A549 (cell line): Measurements from ENCODE around the gene CD37. TPM values are rescaled to one million over a fixed set of nuclear protein-coding genes. Genes with fewer than 3 reads are reported as not detected.
"Not testable (repeated sequence)": the region's sequence is repeated elsewhere in the genome, so short reads cannot be mapped to it uniquely, and the experiment has no call there.

Source experiments
- ATAC-seq, 2 experiments: fragments of 200-7000 bp in 1 of 2; fragments of >200 bp in 1 of 2; cut with Nextera tagmentation in 1 of 2; cut with Tn5 transposase in 1 of 2; 3 replicates each; pipeline versions ENCODE4 v1.8.0 to v1.9.1; 2018 to 2020; ENCODE audit warnings: mild to moderate bottlenecking in 1 of 2, moderate library complexity in 1 of 2
- CTCF ChIA-PET: fragments of 300-600 bp; sonication (Branson Sonifier 250); formaldehyde crosslinking; extraction: SDS; loops from one replicate; lab custom pipeline; 2021; ENCODE audit warnings: antibody characterized with exemption, inconsistent platforms; lab: Yijun Ruan, JAX
- POLR2A ChIA-PET: fragments of 350-600 bp; formaldehyde crosslinking; extraction: SDS; loops from one replicate; lab custom pipeline; 2021; ENCODE audit warnings: antibody characterized with exemption, inconsistent platforms; lab: Yijun Ruan, JAX
- DNase-seq, 2 experiments: peaks; one replicate each; pipeline versions ENCODE4 v3.0.0 to v3.0.0-alpha.2; 2011 to 2016; ENCODE audit warnings: low read depth in 1 of 2, low spot score in 1 of 2
- FAIRE-seq: peaks from 2 replicates; lab custom pipeline; 2011; peaks lifted over from hg19 to GRCh38; lab: Jason Lieb, UNC
- H3K27ac ChIP-seq, 2 experiments: fragments of >200 bp; sonication (Bioruptor Twin); formaldehyde crosslinking; 3 replicates each; pipeline ENCODE4 v1.5.1; 2016 to 2017
- H3K4me1 ChIP-seq: fragments of >200 bp; sonication (Bioruptor Twin); formaldehyde crosslinking; 3 replicates; pipeline ENCODE4 v1.6.1; 2016
- H3K4me2 ChIP-seq: fragments of >200 bp; sonication (Bioruptor Twin); formaldehyde crosslinking; 3 replicates; pipeline ENCODE4 v1.6.1; 2016
- H3K4me3 ChIP-seq: fragments of >200 bp; sonication (Bioruptor Twin); formaldehyde crosslinking; 3 replicates; pipeline ENCODE4 v1.5.1; 2016
- H3K9me3 ChIP-seq: fragments of >200 bp; sonication (Bioruptor Twin); formaldehyde crosslinking; 3 replicates; pipeline ENCODE4 v1.6.1; 2016
- CBX2 ChIP-seq: fragments of 200-600 bp; sonication (generic); IDR thresholded peaks from 2 replicates; pipeline ENCODE4 v1.6.1; 2016; ENCODE audit warnings: low read depth, mild to moderate bottlenecking, borderline replicate concordance
- ESRRA ChIP-seq: fragments of 150-350 bp; IDR thresholded peaks from 2 replicates; pipeline ENCODE4 v1.6.1; 2014; ENCODE audit warnings: mild to moderate bottlenecking, low read length, borderline replicate concordance
- GATA3 ChIP-seq: IDR thresholded peaks from 2 replicates; pipeline ENCODE4 v1.6.1; 2012; ENCODE audit warnings: borderline replicate concordance
- JUN ChIP-seq, 2 experiments: fragments of >200 bp; sonication (Bioruptor Twin); formaldehyde crosslinking; IDR thresholded peaks; 2 replicates in 1 of 2; 3 replicates in 1 of 2; pipeline ENCODE4 v1.6.1; 2016 to 2017
- KDM1A ChIP-seq: fragments of 200-600 bp; sonication (generic); IDR thresholded peaks from 2 replicates; pipeline ENCODE4 v1.6.1; 2016; ENCODE audit warnings: low read depth, mild to moderate bottlenecking
- MAFK ChIP-seq: fragments of 450-650 bp; IDR thresholded peaks from 2 replicates; pipeline ENCODE4 v1.6.1; 2014; ENCODE audit not compliant: partially characterized antibody
- MYC ChIP-seq: IDR thresholded peaks from 2 replicates; pipeline ENCODE4 v1.6.1; 2012; ENCODE audit warnings: mild to moderate bottlenecking, inconsistent platforms, low read length, improper control_type of control experiment, borderline replicate concordance
- NFE2L2 ChIP-seq: fragments of 150-350 bp; conservative IDR thresholded peaks from 2 replicates; pipeline ENCODE4 v1.6.1; 2014; ENCODE audit warnings: low read length
- PBX3 ChIP-seq: IDR thresholded peaks from 2 replicates; pipeline ENCODE4 v1.6.1; 2012
- PHF8 ChIP-seq: fragments of 200-600 bp; sonication (generic); IDR thresholded peaks from 2 replicates; pipeline ENCODE4 v1.6.1; 2016; ENCODE audit warnings: low read depth, mild to moderate bottlenecking, antibody characterized with exemption, moderate library complexity, borderline replicate concordance
- POLR2AphosphoS2 ChIP-seq: conservative IDR thresholded peaks from 2 replicates; pipeline ENCODE4 v1.6.1; 2012; ENCODE audit warnings: low read length, improper control_type of control experiment, inconsistent platforms
- RCOR1 ChIP-seq: fragments of 150-350 bp; IDR thresholded peaks from 2 replicates; pipeline ENCODE4 v1.6.1; 2014; ENCODE audit warnings: antibody characterized with exemption, low read length, low read depth
- RFX5 ChIP-seq: fragments of 450-650 bp; IDR thresholded peaks from 2 replicates; pipeline ENCODE4 v1.7.1; 2014; ENCODE audit warnings: antibody characterized with exemption, mild to moderate bottlenecking, moderate library complexity
- RNF2 ChIP-seq: fragments of 200-600 bp; sonication (generic); IDR thresholded peaks from 2 replicates; pipeline ENCODE4 v1.6.1; 2016; ENCODE audit warnings: low read depth, mild to moderate bottlenecking, antibody characterized with exemption, moderate library complexity, borderline replicate concordance
- TP53 ChIP-seq: fragments of 250-450 bp; sonication (Bioruptor Pico); IDR thresholded peaks from 2 replicates; pipeline ENCODE4 v1.5.0; 2021; ENCODE audit warnings: mild to moderate bottlenecking, moderate library complexity
- ZSCAN20 ChIP-seq: fragments of 250-450 bp; sonication (Bioruptor Pico); IDR thresholded peaks from 2 replicates; pipeline ENCODE4 v1.8.0; 2022; ENCODE audit warnings: mild to moderate bottlenecking, moderate library complexity
- WGBS: methylation state at CpG from one replicate; pipeline ENCODE4 v1.1.6; 2017; ENCODE audit errors: missing lambda C conversion rate; 5-methylcytosine and 5-hydroxymethylcytosine counted together
- polyA plus RNA-seq, 4 experiments: library from polyadenylated mRNA; depleted of rRNA in 3 of 4; stranded (reverse); fragments of >200 nt; fragmentation: RNase III in 1 of 4; extraction: RNeasy Plus Mini Kit Qiagen cat#74134 plus additional on column Dnase treatment in 1 of 4; gene quantifications; 2 replicates in 3 of 4; 3 replicates in 1 of 4; pipeline ENCODE4 v1.2.3, GENCODE V29; 2011 to 2017
- TF ChIP-seq, protein P1 (sequence below): fragments of 450-650 bp; IDR thresholded peaks from 2 replicates; pipeline ENCODE4 v1.6.1; 2014; ENCODE audit warnings: antibody characterized with exemption

Gene CD37
- polyA plus RNA-seq, 2 of the 4 experiments (the other 2 are of a cell fraction): 0.13 TPM; not detected in 1

GRCh38 chr19:49306734-49307133 is 28.5 kb upstream of the CD37 start:
- WGBS: 70% methylated on average over 7 of the region's 7 CpGs
- not testable (repeated sequence) for FAIRE-seq
- peak in 1 of 2 experiments; percentile 40; a peak in 2 of 6 replicates for ATAC-seq

GRCh38 chr19:49309087-49309486 is 26.1 kb upstream of the CD37 start:
- peak in 1 of 2 experiments; percentile 47; a peak in 2 of 6 replicates for ATAC-seq
- CTCF ChIA-PET: interaction anchor here (0.7 kb wide), 1 partner anchor 83 kb away, joined by 3 read pairs; no protein-coding TSS in a partner anchor
- Histone ChIP-seq H3K4me1 (no peaks in the 10 kb centered on the region), H3K4me2 (no peak overlapping the region), H3K9me3 (no peaks in the 10 kb centered on the region), H3K4me3 (no peak overlapping the region), H3K27ac (no peak overlapping the region)
- no peak for FAIRE-seq
- POLR2A ChIA-PET: no interaction called here
- DNase-seq: no peak
- TF ChIP-seq NFE2L2: no peak
- TF ChIP-seq POLR2AphosphoS2: no peak
- TF ChIP-seq, protein P1, sequence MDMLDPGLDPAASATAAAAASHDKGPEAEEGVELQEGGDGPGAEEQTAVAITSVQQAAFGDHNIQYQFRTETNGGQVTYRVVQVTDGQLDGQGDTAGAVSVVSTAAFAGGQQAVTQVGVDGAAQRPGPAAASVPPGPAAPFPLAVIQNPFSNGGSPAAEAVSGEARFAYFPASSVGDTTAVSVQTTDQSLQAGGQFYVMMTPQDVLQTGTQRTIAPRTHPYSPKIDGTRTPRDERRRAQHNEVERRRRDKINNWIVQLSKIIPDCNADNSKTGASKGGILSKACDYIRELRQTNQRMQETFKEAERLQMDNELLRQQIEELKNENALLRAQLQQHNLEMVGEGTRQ: no peak
- TF ChIP-seq MAFK: no peak
- no peak for TF ChIP-seq MYC
- 83% methylated on average over 6 of the region's 6 CpGs for WGBS

More at GRCh38 chr19:49306734-49307133, 28.5 kb upstream of the CD37 start:
- H3K4me2 ChIP-seq, H3K4me1 ChIP-seq, POLR2A ChIA-PET, H3K27ac ChIP-seq, H3K4me3 ChIP-seq, H3K9me3 ChIP-seq, DNase-seq: not testable (repeated sequence)
- CTCF ChIA-PET: interaction anchor here (0.8 kb wide), 2 partner anchors 19 to 100 kb away, joined by 3 read pairs; no protein-coding TSS in a partner anchor

GRCh38 chr19:49315111-49315510 is 20.1 kb upstream of the CD37 start:
- Histone ChIP-seq H3K27ac (no peak overlapping the region), H3K4me3 (no peak overlapping the region), H3K9me3 (peaks cover 9% of the 10 kb centered on the region; the same call in 1 of the 3 replicates), H3K4me1 (no peaks in the 10 kb centered on the region), H3K4me2 (no peak overlapping the region)
- ChIA-PET POLR2A (no interaction called here), CTCF (interaction anchor here (0.6 to 2.5 kb wide), 3 partner anchors 11 to 96 kb away, joined by 3 to 6 read pairs (median 4); no protein-coding TSS in a partner anchor)
- 53% methylated on average over 1 of the region's 1 CpG for WGBS
- ATAC-seq (no peak), FAIRE-seq (peak; percentile 54)
- TF ChIP-seq GATA3 (no peak), ESRRA (no peak), RNF2 (no peak), RFX5 (no peak), KDM1A (no peak), PBX3 (no peak), TP53 (CRISPR knock-in tag) (no peak), CBX2 (no peak)
- TF ChIP-seq, all 56 proteins: peak for 0
- DNase-seq: no peak

DNA sequence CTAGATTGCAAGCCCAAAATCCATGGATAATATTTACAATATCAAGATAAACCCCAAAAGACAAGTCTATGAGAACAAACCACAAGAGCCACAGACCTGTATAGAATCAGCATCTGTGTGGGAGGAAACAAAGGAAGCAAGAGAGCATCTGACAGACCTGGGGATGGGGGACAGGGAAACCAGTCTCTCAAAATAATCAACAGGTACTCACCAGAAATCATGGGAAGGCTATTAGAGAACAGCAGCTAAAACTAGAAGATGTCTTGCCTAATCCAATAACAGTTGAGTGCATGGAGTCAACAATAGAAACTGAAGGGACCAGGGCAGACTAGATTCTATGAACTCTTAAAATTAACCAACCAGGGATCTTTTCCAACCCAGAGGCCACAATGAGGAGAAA is 18.9 kb upstream of the CD37 start:
- no peak for ATAC-seq
- no peak overlapping the region for H3K27ac ChIP-seq

GRCh38 chr19:49318296-49318695 is 16.9 kb upstream of the CD37 start:
- no peak for FAIRE-seq
- CTCF ChIA-PET: interaction anchor here (0.6 to 3.4 kb wide), 10 partner anchors 9 to 642 kb away, joined by 3 to 22 read pairs (median 4); partner anchors contain the start of gene CD37
- no peak for TF ChIP-seq RCOR1
- TF ChIP-seq PHF8: no peak

More for the DNA sequence above, 18.9 kb upstream of the CD37 start:
- TF ChIP-seq ZSCAN20: no peak
- no peak for TF ChIP-seq JUN (IDR thresholded peaks at IDR 0.05)
- ChIA-PET POLR2A (no interaction called here), CTCF (interaction anchor here (0.6 to 3.4 kb wide), 6 partner anchors 12 to 242 kb away, joined by 3 to 22 read pairs (median 4); no protein-coding TSS in a partner anchor)
- H3K4me1 ChIP-seq: no peaks in the 10 kb centered on the region
- H3K4me3 ChIP-seq: no peak overlapping the region
- H3K4me2 ChIP-seq: no peak overlapping the region
- peaks cover 9% of the 10 kb centered on the region; the same call in 1 of the 3 replicates for H3K9me3 ChIP-seq
- FAIRE-seq: peak; percentile 39
- DNase-seq: no peak

More at GRCh38 chr19:49318296-49318695, 16.9 kb upstream of the CD37 start:
- Histone ChIP-seq H3K4me3 (no peak overlapping the region), H3K4me1 (no peaks in the 10 kb centered on the region), H3K4me2 (no peak overlapping the region), H3K27ac (no peak overlapping the region), H3K9me3 (peaks cover 16% of the 10 kb centered on the region; the same call in 2 of the 3 replicates)
- no peak for DNase-seq
- POLR2A ChIA-PET: no interaction called here
- no peak for ATAC-seq
